HepG2 (cell line): ENCODE data around the gene LCN2. TPM values are rescaled to one million over a fixed set of nuclear protein-coding genes. Genes with fewer than 3 reads are reported as not detected.
A peak's percentile ranks its signal among the peaks of the same experiment; 100 is the strongest.

Experiments used
- E2F2 ChIP-seq: sonication (generic); formaldehyde crosslinking; IDR thresholded peaks from 2 replicates; pipeline ENCODE4 v1.4.0; 2020; ENCODE audit warnings: missing genetic modification reagents, borderline replicate concordance
- GABPA ChIP-seq, 2 experiments: IDR thresholded peaks; 2 replicates each; pipeline ENCODE4 v1.6.1; 2011 to 2016; ENCODE audit warnings: low read depth in 2 of 2, low read length in 1 of 2, missing biosample characterization in 1 of 2, missing genetic modification characterization in 1 of 2
- GMEB2 ChIP-seq: IDR thresholded peaks from 2 replicates; pipeline ENCODE4 v1.6.1; 2016; ENCODE audit warnings: missing biosample characterization, missing genetic modification reagents, low read depth
- HDAC1 ChIP-seq: sonication (generic); formaldehyde crosslinking; IDR thresholded peaks from 2 replicates; pipeline ENCODE4 v1.5.1; 2020; ENCODE audit warnings: mild to moderate bottlenecking, missing genetic modification reagents
- NFIB ChIP-seq: sonication (generic); formaldehyde crosslinking; IDR thresholded peaks from 2 replicates; pipeline ENCODE4 v1.9.0; 2021; ENCODE audit warnings: missing genetic modification reagents, mild to moderate bottlenecking, borderline replicate concordance
- PHF5A ChIP-seq: IDR thresholded peaks from one replicate; pipeline ENCODE4 v1.6.1; 2018; ENCODE audit warnings: low read depth, missing genetic modification reagents; ENCODE audit not compliant: unreplicated experiment
- PRDM10 ChIP-seq: sonication (generic); formaldehyde crosslinking; IDR thresholded peaks from 2 replicates; pipeline ENCODE4 v1.4.0; 2020; ENCODE audit warnings: low read depth, missing genetic modification reagents
- ZBED4 ChIP-seq: sonication (generic); formaldehyde crosslinking; IDR thresholded peaks from 2 replicates; pipeline ENCODE4 v1.4.0; 2020; ENCODE audit warnings: missing genetic modification reagents, borderline replicate concordance
- ZBTB34 ChIP-seq: sonication (generic); formaldehyde crosslinking; IDR thresholded peaks from 2 replicates; pipeline ENCODE4 v1.8.0; 2022; ENCODE audit warnings: mild to moderate bottlenecking, missing genetic modification reagents
- ZNF543 ChIP-seq: sonication (generic); formaldehyde crosslinking; IDR thresholded peaks from 2 replicates; pipeline ENCODE4 v1.4.0; 2020; ENCODE audit warnings: mild to moderate bottlenecking, missing genetic modification reagents
- ZNF678 ChIP-seq: sonication (generic); formaldehyde crosslinking; IDR thresholded peaks from 2 replicates; pipeline ENCODE4 v1.4.0; 2020; ENCODE audit warnings: mild to moderate bottlenecking, missing genetic modification reagents
- ZNF784 ChIP-seq: sonication (generic); formaldehyde crosslinking; IDR thresholded peaks from 2 replicates; pipeline ENCODE4 v1.5.1; 2020; ENCODE audit warnings: missing genetic modification reagents, mild to moderate bottlenecking, borderline replicate concordance
- ZNF83 ChIP-seq: sonication (generic); formaldehyde crosslinking; IDR thresholded peaks from 2 replicates; pipeline ENCODE4 v1.4.0; 2020; ENCODE audit warnings: missing genetic modification reagents, mild to moderate bottlenecking, borderline replicate concordance
- ZNF850 ChIP-seq: sonication (generic); formaldehyde crosslinking; conservative IDR thresholded peaks from 2 replicates; pipeline ENCODE4 v1.9.0; 2021; ENCODE audit warnings: mild to moderate bottlenecking, missing genetic modification reagents
- polyA plus RNA-seq, 8 experiments: library from polyadenylated mRNA; depleted of rRNA in 3 of 8; stranded (reverse) in 7 of 8; unstranded in 1 of 8; fragments of >200 nt; fragmentation: Illumina TruSeq in 4 of 8; extraction: Trizol in 4 of 8; gene quantifications; 2 replicates each; pipeline versions ENCODE4 v1.2.1 to v1.2.3, GENCODE V29; 2011 to 2016; ENCODE audit warnings: low read depth in 4 of 8, missing spikeins in 1 of 8, mixed read lengths in 1 of 8; ENCODE audit not compliant: insufficient read depth in 1 of 8
- total RNA-seq, 5 experiments: library from RNA; depleted of rRNA; stranded (reverse); fragments of >200 nt; fragmentation: Illumina TruSeq; extraction: Trizol; gene quantifications; 2 replicates each; pipeline ENCODE4 v1.2.3, GENCODE V29; 2016; ENCODE audit warnings: low read depth in 1 of 5

LCN2 gene
- total and polyA plus RNA-seq, 2 of the 13 experiments (the other 11 are each of a cell fraction or from before 2014, with no cell fraction given), result 0.38 to 1.4 TPM

GRCh38 chr9:128117613-128118471 is 31.4 kb upstream of the LCN2 start (continued):
- no peak for TF ChIP-seq ZBED4
- TF ChIP-seq GABPA (IDR thresholded peaks at IDR 0.05; ENCODE audit: low read depth, low read length), result no peak
- TF ChIP-seq GABPA (CRISPR knock-in tag; IDR thresholded peaks at IDR 0.05; ENCODE audit: low read depth), result no peak
- TF ChIP-seq ZNF83 (CRISPR knock-in tag), result no peak
- no peak for TF ChIP-seq ZNF543 (CRISPR knock-in tag)
- no peak for TF ChIP-seq ZBTB34
- TF ChIP-seq PRDM10 (CRISPR knock-in tag), result no peak
- peak; percentile 58 for TF ChIP-seq PHF5A
- TF ChIP-seq NFIB, result no peak
- TF ChIP-seq ZNF784 (CRISPR knock-in tag), result no peak; the same call in 1 of the 2 replicates
- no peak for TF ChIP-seq ZNF850
- TF ChIP-seq HDAC1 (CRISPR knock-in tag), result peak; percentile 67
- TF ChIP-seq ZNF678 (CRISPR knock-in tag), result no peak
- no peak for TF ChIP-seq GMEB2 (CRISPR knock-in tag)
- TF ChIP-seq E2F2 (CRISPR knock-in tag), result no peak
